AG09319 (cell line): ENCODE measurements around the gene CFAP46.

Experiments used
- DNase-seq: peaks from one replicate; pipeline ENCODE4 v3.0.0-alpha.2; 2010; ENCODE audit warnings: low read depth; ENCODE audit errors: extremely low read depth
- CTCF ChIP-seq: IDR thresholded peaks from 2 replicates; pipeline ENCODE4 v1.5.1; 2011; ENCODE audit warnings: low read depth, mild to moderate bottlenecking, inconsistent platforms, low read length, moderate library complexity

CFAP46 gene

GRCh38 chr10:132842397-132842796 is 100.0 kb downstream of the CFAP46 start:
- no peak for DNase-seq
- TF ChIP-seq CTCF: no peak

GRCh38 chr10:132841615-132841975 is 100.8 kb downstream of the CFAP46 start:
- no peak for DNase-seq
- TF ChIP-seq CTCF: no peak

- DNase-seq: no peak
- no peak for TF ChIP-seq CTCF
These were observed 101.4 kb downstream of the CFAP46 start for GRCh38 chr10:132840698-132841614.

- TF ChIP-seq CTCF: no peak
- no peak for DNase-seq
These were observed 103.3 kb downstream of the CFAP46 start for GRCh38 chr10:132839061-132839460.

GRCh38 chr10:132838346-132838970 is 103.9 kb downstream of the CFAP46 start:
- no peak for TF ChIP-seq CTCF

GRCh38 chr10:132837905-132838304 is 104.5 kb downstream of the CFAP46 start:
- DNase-seq: no peak
- TF ChIP-seq CTCF: no peak

More at GRCh38 chr10:132838346-132838970, 103.9 kb downstream of the CFAP46 start:
- no peak for DNase-seq

GRCh38 chr10:132836832-132837540 is 105.4 kb downstream of the CFAP46 start:
- DNase-seq: no peak

More at GRCh38 chr10:132836832-132837540, 105.4 kb downstream of the CFAP46 start:
- TF ChIP-seq CTCF: peak; percentile 64
